Adipose tissue (tissue), 3 donors: ENCODE results near the gene CGB1. TPM values are rescaled to one million over a fixed set of nuclear protein-coding genes. Genes with fewer than 3 reads are reported as not detected.

Experiments used
- H3K27ac ChIP-seq: one replicate; pipeline ENCODE4 v1.5.1; 2013; ENCODE audit warnings: low read depth, low read length
- WGBS, 3 donors: extraction: QIAGEN DNeasy Blood & Tissue Kit; methylation state at CpG; one replicate each; pipeline ENCODE4 v1.1.7; 2013; 5-methylcytosine and 5-hydroxymethylcytosine counted together
- polyA plus RNA-seq, 3 donors: library from polyadenylated mRNA; stranded (reverse); fragments of 200-250 nt; gene quantifications; one replicate each; pipeline ENCODE4 v1.2.3, GENCODE V29; 2013
- donor health status: healthy with polysubstance abuse.
- donor health status: Bipolar disorder and iron deficiency.
- donor health status: healthy.

The CGB1 gene
- polyA plus RNA-seq, 3 donors = not detected

DNA sequence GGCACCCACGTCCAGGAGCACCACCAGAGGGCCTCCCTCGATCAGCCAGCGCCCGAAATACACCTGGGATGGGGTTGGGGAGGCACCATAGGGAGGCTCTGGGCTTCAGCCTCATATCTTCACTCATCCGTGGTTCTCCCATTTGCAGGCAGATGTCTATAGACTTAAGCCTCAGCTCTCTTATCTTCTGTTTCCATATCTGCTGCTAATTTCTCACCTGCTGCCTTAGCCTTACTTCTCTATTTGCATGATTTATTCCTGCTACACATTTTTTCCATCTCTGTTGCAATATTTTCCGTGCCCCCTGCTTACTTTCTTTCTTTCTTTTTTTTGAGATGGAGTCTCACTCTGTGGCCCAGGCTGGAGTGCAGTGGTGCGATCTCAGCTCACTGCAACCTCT is 49.4 kb downstream of the CGB1 start:
- no peak overlapping the region for H3K27ac ChIP-seq
- WGBS, 3 donors = 85 to 88% (median 86%) methylated on average over 7 of the region's 7 CpGs

DNA sequence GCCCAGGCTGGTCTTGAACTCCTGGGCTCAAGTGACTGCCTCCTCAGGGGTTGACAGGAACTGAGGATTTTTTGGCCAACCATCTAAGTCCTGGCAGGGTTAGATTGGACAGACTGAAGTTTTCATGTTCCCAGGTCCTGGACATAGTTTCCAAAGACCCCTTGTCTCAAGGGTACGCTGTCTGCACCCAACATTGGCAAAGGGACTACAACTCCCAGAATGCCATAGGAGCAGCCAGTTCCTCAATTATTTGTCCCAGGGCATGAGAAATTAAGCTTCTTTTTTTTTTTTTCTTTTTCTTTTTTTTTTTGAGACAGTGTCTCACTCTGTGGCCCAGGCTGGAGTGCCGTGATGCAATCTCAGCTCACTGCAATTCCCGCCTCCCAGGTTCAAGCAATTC is 50.5 kb downstream of the CGB1 start:
- no peak overlapping the region for H3K27ac ChIP-seq
- 81 to 100% (median 90%) methylated on average over 3 of the region's 3 CpGs for WGBS, 3 donors

DNA sequence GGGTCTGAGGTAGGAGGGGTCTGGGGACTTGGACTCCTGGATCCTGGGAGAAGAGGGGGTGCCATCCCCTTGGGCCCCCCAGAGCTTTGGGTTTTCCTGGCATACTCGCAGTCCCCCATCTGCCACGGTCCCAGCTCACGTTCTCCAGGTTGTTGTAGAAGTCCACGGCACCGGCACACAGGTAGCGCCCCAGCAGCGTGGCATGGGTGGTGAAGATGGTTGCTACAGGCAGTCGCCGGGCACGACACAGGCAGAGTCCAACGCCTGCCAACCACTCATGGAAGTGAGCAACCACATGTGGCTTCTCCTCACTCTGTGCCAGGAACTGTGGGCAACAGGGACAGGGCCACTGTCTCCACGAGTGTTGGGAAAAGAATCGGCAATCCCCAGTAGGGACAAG is 51.0 kb downstream of the CGB1 start:
- WGBS, 3 donors = 92 to 96% (median 93%) methylated on average over 13 of the region's 13 CpGs

More for the DNA sequence above, 51.0 kb downstream of the CGB1 start:
- H3K27ac ChIP-seq = no peak overlapping the region

Other genes with a start within 250 kb of the CGB1 start
- 10 to 100 TPM; 44.9 to 58.9 (median 47.6) TPM for gene BCAT2, start 225.9 kb downstream of the CGB1 start, polyA plus RNA-seq
- 10 to 100 TPM in 1 of 3 donors, 1 to 10 TPM in 2; 1.9 to 10.7 (median 4.6) TPM for gene HSD17B14, start 200.4 kb downstream of the CGB1 start, polyA plus RNA-seq
- gene PLEKHA4, start 168.3 kb downstream of the CGB1 start, polyA plus RNA-seq = 100 to 1,000 TPM in 1 of 3 donors, 10 to 100 TPM in 1, 1 to 10 TPM in 1; 7.3 to 127 (median 20.6) TPM
- 100 to 1,000 TPM in 2 of 3 donors, 10 to 100 TPM in 1; 18.7 to 240 (median 197) TPM for gene PPP1R15A, start 164.5 kb downstream of the CGB1 start, polyA plus RNA-seq
- gene TULP2, start 138.2 kb downstream of the CGB1 start, polyA plus RNA-seq = under 1 TPM in 2 of 3 donors, not detected in 1; 0.08 to 0.09 TPM
- gene NUCB1, start 136.6 kb downstream of the CGB1 start, polyA plus RNA-seq = 100 to 1,000 TPM; 117 to 394 (median 178) TPM
- gene DHDH, start 103.2 kb downstream of the CGB1 start, polyA plus RNA-seq = under 1 TPM in 1 of 3 donors, not detected in 2; 0.30 TPM
- 10 to 100 TPM; 24.4 to 71.2 (median 39.9) TPM for gene BAX, start 82.0 kb downstream of the CGB1 start, polyA plus RNA-seq
- gene FTL, start 71.6 kb downstream of the CGB1 start, polyA plus RNA-seq = over 10,000 TPM in 1 of 3 donors, 1,000 to 10,000 TPM in 2; 1,172 to 18,296 (median 6,752) TPM
- 10 to 100 TPM; 20.1 to 73.8 (median 31.2) TPM for gene GYS1, start 43.6 kb downstream of the CGB1 start, polyA plus RNA-seq
- gene RUVBL2, start 43.0 kb downstream of the CGB1 start, polyA plus RNA-seq = 10 to 100 TPM; 44.6 to 65.0 (median 50.0) TPM
- under 1 TPM in 2 of 3 donors, not detected in 1; 0.36 to 0.62 TPM for gene LHB, start 19.8 kb downstream of the CGB1 start, polyA plus RNA-seq
- gene CGB3, start 12.6 kb downstream of the CGB1 start, polyA plus RNA-seq = not detected
- gene CGB2, start 5.0 kb downstream of the CGB1 start, polyA plus RNA-seq = not detected
- 1 to 10 TPM in 1 of 3 donors, not detected in 2; 1.1 TPM for gene CGB5, start 7.0 kb upstream of the CGB1 start, polyA plus RNA-seq
- not detected for gene CGB8, start 12.2 kb upstream of the CGB1 start, polyA plus RNA-seq
- 1 to 10 TPM in 1 of 3 donors, under 1 TPM in 1, not detected in 1; 0.12 to 1.0 TPM for gene CGB7, start 20.9 kb upstream of the CGB1 start, polyA plus RNA-seq
- gene NTF4, start 27.9 kb upstream of the CGB1 start, polyA plus RNA-seq = under 1 TPM in 1 of 3 donors, not detected in 2; 0.09 TPM
- gene KCNA7, start 35.8 kb upstream of the CGB1 start, polyA plus RNA-seq = under 1 TPM in 1 of 3 donors, not detected in 2; 0.03 TPM
- 100 to 1,000 TPM; 170 to 188 (median 186) TPM for gene SNRNP70, start 48.6 kb upstream of the CGB1 start, polyA plus RNA-seq
- 10 to 100 TPM in 1 of 3 donors, 1 to 10 TPM in 2; 4.3 to 12.9 (median 6.6) TPM for gene LIN7B, start 77.5 kb upstream of the CGB1 start, polyA plus RNA-seq
- gene C19orf73, start 82.2 kb upstream of the CGB1 start, polyA plus RNA-seq = 1 to 10 TPM in 2 of 3 donors, not detected in 1; 1.5 to 5.1 TPM
- 10 to 100 TPM in 1 of 3 donors, 1 to 10 TPM in 2; 8.5 to 20.1 (median 8.9) TPM for gene PPFIA3, start 82.6 kb upstream of the CGB1 start, polyA plus RNA-seq
- 1 to 10 TPM in 2 of 3 donors, under 1 TPM in 1; 0.89 to 2.8 (median 1.3) TPM for gene HRC, start 118.5 kb upstream of the CGB1 start, polyA plus RNA-seq
- 10 to 100 TPM in 2 of 3 donors, 1 to 10 TPM in 1; 8.5 to 45.9 (median 11.9) TPM for gene TRPM4, start 120.9 kb upstream of the CGB1 start, polyA plus RNA-seq